ENCODE data around the gene TBCD. TPM values are rescaled to one million over a fixed set of nuclear protein-coding genes. Genes with fewer than 3 reads are reported as not detected.

The TBCD gene
- total and polyA plus RNA-seq, 8 donors: 28.7 to 161 (median 40.0) TPM

GRCh38 chr17:82854226-82854625, 102.4 kb downstream of the TBCD start:
- H3K36me3 ChIP-seq: no peaks in the 10 kb centered on the region
- no peak overlapping the region for H3K27ac ChIP-seq
- no peaks in the 10 kb centered on the region for H3K9me3 ChIP-seq
- WGBS, 2 donors: 94 to 95% methylated on average over 11 of the region's 11 CpGs
- intact Hi-C loops (cut with DNase I): no loop called here
- FAIRE-seq (no peak), DNase-seq (peak in 1 of 6 donors; percentile 13), ATAC-seq (no peak)
- H3K27me3 ChIP-seq: no peaks in the 10 kb centered on the region
- H3K4me1 ChIP-seq: no peaks in the 10 kb centered on the region
- H3K4me3 ChIP-seq: no peak overlapping the region
- TF ChIP-seq CTCF (IDR thresholded peaks at IDR 0.05): no peak

- Histone ChIP-seq H3K27me3 (no peaks in the 10 kb centered on the region), H3K36me3 (no peaks in the 10 kb centered on the region), H3K4me1 (peaks cover 0 to 4% (median 0%) of the 10 kb centered on the region in 3 donors), H3K27ac (no peak overlapping the region), H3K4me3 (no peak overlapping the region), H3K9me3 (no peaks in the 10 kb centered on the region)
- DNase-seq (no peak), FAIRE-seq (no peak), ATAC-seq (no peak)
- TF ChIP-seq CTCF (IDR thresholded peaks at IDR 0.05): no peak
- WGBS, 2 donors: 88 to 90% methylated on average over 15 of the region's 15 CpGs
- intact Hi-C loops (cut with DNase I): no loop called here
Observed at GRCh38 chr17:82856361-82856760, 104.5 kb downstream of the TBCD start.

- no peak for TF ChIP-seq CTCF (IDR thresholded peaks at IDR 0.05)
- Histone ChIP-seq H3K27ac (peak overlapping the region in 2 of 4 donors; percentile 25 to 41), H3K4me3 (no peak overlapping the region)
Observed at GRCh38 chr17:82858376-82859126, 106.7 kb downstream of the TBCD start.

GRCh38 chr17:82859431-82860403, 107.9 kb downstream of the TBCD start:
- 80 to 86% methylated on average over 23 of the region's 23 CpGs for WGBS, 2 donors
- no peak for TF ChIP-seq CTCF (IDR thresholded peaks at IDR 0.05)
- Histone ChIP-seq H3K27me3 (no peaks in the 10 kb centered on the region), H3K36me3 (no peaks in the 10 kb centered on the region), H3K4me3 (no peak overlapping the region), H3K4me1 (peaks cover 0 to 4% (median 0%) of the 10 kb centered on the region in 3 donors), H3K9me3 (no peaks in the 10 kb centered on the region), H3K27ac (peak overlapping the region in 2 of 4 donors; percentile 11 to 22)
- ATAC-seq (peak in 3 of 4 donors; percentile 46 to 70 (median 67)), FAIRE-seq (no peak), DNase-seq (peak in 1 of 6 donors; percentile 58)
- intact Hi-C loops (cut with DNase I): no loop called here

More at GRCh38 chr17:82858376-82859126, 106.7 kb downstream of the TBCD start:
- FAIRE-seq: no peak
- DNase-seq: no peak
- Histone ChIP-seq H3K36me3 (no peaks in the 10 kb centered on the region), H3K4me1 (peaks cover 0 to 4% (median 0%) of the 10 kb centered on the region in 3 donors), H3K27me3 (no peaks in the 10 kb centered on the region), H3K9me3 (no peaks in the 10 kb centered on the region)
- intact Hi-C loops (cut with DNase I): no loop called here
- peak in 3 of 4 donors; percentile 60 to 65 (median 65) for ATAC-seq
- WGBS, 2 donors: 81 to 83% methylated on average over 28 of the region's 28 CpGs
